HepG2 (cell line): Measurements from ENCODE around the gene OTOGL. TPM values are rescaled to one million over a fixed set of nuclear protein-coding genes. Genes with fewer than 3 reads are reported as not detected.

Experiments
- ATAC-seq: fragments of 200-7000 bp; cut with Tn5 transposase; 3 replicates; pipeline ENCODE4 v1.9.1; 2020; ENCODE audit warnings: mild to moderate bottlenecking, moderate library complexity
- BruUV-seq: library from RNA; stranded (reverse); fragments of 400-500 nt; replicated peaks from 2 replicates; lab custom pipeline; 2021; lab: Mats Ljungman, UMichigan
- CTCF ChIA-PET: fragments of 300-600 bp; formaldehyde crosslinking; extraction: SDS; loops from one replicate; lab custom pipeline; 2021; ENCODE audit warnings: low total read pairs, inconsistent platforms, low intra/inter-chr PET ratio; lab: Yijun Ruan, JAX
- POLR2A ChIA-PET: fragments of 350-600 bp; sonication (Branson Sonifier 250); formaldehyde crosslinking; loops from one replicate; lab custom pipeline; 2020; ENCODE audit warnings: antibody characterized with exemption, inconsistent platforms; lab: Yijun Ruan, JAX
- DNase-seq: peaks from one replicate; pipeline ENCODE4 v3.0.0-alpha.2; 2015; ENCODE audit warnings: low spot score
- FAIRE-seq: peaks from 3 replicates; lab custom pipeline; 2011; peaks lifted over from hg19 to GRCh38; lab: Jason Lieb, UNC
- H2AFZ ChIP-seq: one replicate; pipeline ENCODE4 v1.6.1; 2011; ENCODE audit warnings: low read length, inconsistent platforms
- H3K27ac ChIP-seq: fragments of 300-600 bp; 3 replicates; pipeline ENCODE4 v1.8.0; 2011; ENCODE audit warnings: mixed run types, mild to moderate bottlenecking, mixed read lengths, low read length, inconsistent platforms; ENCODE audit not compliant: insufficient read depth; ENCODE audit errors: extremely low read length
- H3K27me3 ChIP-seq, 2 experiments: fragments of 200-600 bp in 1 of 2; 2 replicates in 1 of 2; 3 replicates in 1 of 2; pipeline versions ENCODE4 v1.6.0 to v1.8.0; 2011; ENCODE audit warnings: low read length in 2 of 2, mild to moderate bottlenecking in 2 of 2, moderate library complexity in 2 of 2, inconsistent platforms in 1 of 2; ENCODE audit not compliant: insufficient read depth in 2 of 2, control insufficient read depth in 1 of 2
- H3K36me3 ChIP-seq, 2 experiments: fragments of 200-600 bp in 1 of 2; replicated peaks in 1 of 2; 2 replicates in 1 of 2; 3 replicates in 1 of 2; pipeline versions ENCODE4 v1.5.1 to v1.8.0; 2011; ENCODE audit warnings: low read length in 2 of 2, inconsistent platforms in 1 of 2; ENCODE audit not compliant: insufficient read depth in 2 of 2, control insufficient read depth in 1 of 2
- H3K4me1 ChIP-seq: 2 replicates; pipeline ENCODE4 v1.5.1; 2012; ENCODE audit warnings: low read length, inconsistent platforms; ENCODE audit not compliant: insufficient read depth
- H3K4me2 ChIP-seq: 2 replicates; pipeline ENCODE4 v1.6.0; 2011; ENCODE audit warnings: low read depth, low read length, inconsistent platforms
- H3K4me3 ChIP-seq, 3 experiments: fragments of 200-600 bp in 1 of 3; sonication (generic), shearing (Covaris generic) in 1 of 3; replicated peaks in 1 of 3; 2 replicates each; pipeline ENCODE4 v1.5.1; 2011 to 2016; ENCODE audit warnings: low read length in 3 of 3, inconsistent platforms in 2 of 3, low read depth in 2 of 3, mild to moderate bottlenecking in 2 of 3, control low read depth in 1 of 3, mixed read lengths in 1 of 3; ENCODE audit not compliant: insufficient read depth in 1 of 3
- H3K79me2 ChIP-seq: one replicate; pipeline ENCODE4 v1.6.1; 2011; ENCODE audit warnings: low read length, inconsistent platforms; ENCODE audit not compliant: insufficient read depth
- H3K9ac ChIP-seq: 2 replicates; pipeline ENCODE4 v1.6.0; 2011; ENCODE audit warnings: mild to moderate bottlenecking, low read depth, low read length, inconsistent platforms; ENCODE audit not compliant: insufficient read depth
- H3K9me3 ChIP-seq: 2 replicates; pipeline ENCODE4 v1.5.1; 2012; ENCODE audit warnings: mild to moderate bottlenecking, low read length
- H4K20me1 ChIP-seq: 2 replicates; pipeline ENCODE4 v1.6.0; 2011; ENCODE audit warnings: inconsistent platforms, mild to moderate bottlenecking, low read length, moderate library complexity; ENCODE audit not compliant: insufficient read depth
- CBX2 ChIP-seq, 2 experiments: fragments of 200-600 bp in 1 of 2; sonication (generic); formaldehyde crosslinking in 1 of 2; IDR thresholded peaks; 2 replicates each; pipeline versions ENCODE4 v1.7.0 to v1.8.1; 2018 to 2022; ENCODE audit warnings: low read depth in 2 of 2, low read length in 1 of 2, mild to moderate bottlenecking in 1 of 2, missing genetic modification reagents in 1 of 2
- EHMT2 ChIP-seq: fragments of 200-600 bp; sonication (generic); IDR thresholded peaks from 2 replicates; pipeline ENCODE4 v1.7.0; 2017; ENCODE audit warnings: antibody characterized with exemption, low read depth, low read length, borderline replicate concordance
- RFX1 ChIP-seq: fragments of 450-650 bp; IDR thresholded peaks from 2 replicates; pipeline ENCODE4 v1.6.1; 2017
- WGBS: methylation state at CpG from one replicate; pipeline ENCODE4 v1.1.6; 2017; ENCODE audit warnings: low lambda C conversion rate; 5-methylcytosine and 5-hydroxymethylcytosine counted together
- in situ Hi-C: cut with HindIII; loops from 2 replicates; pipeline ENCODE4 v1.10.0; 2017; ENCODE audit warnings: low pct_unique_long_range_greater_than_20kb; ENCODE audit not compliant: extremely low pct_ligation_motif_present
- intact Hi-C: fragments of 100-400 bp; cut with micrococcal nuclease; formaldehyde crosslinking; loops from one replicate; pipeline ENCODE4 v1.10.0; 2022; ENCODE audit not compliant: unreplicated experiment
- polyA plus RNA-seq, 8 experiments: library from polyadenylated mRNA; depleted of rRNA in 3 of 8; stranded (reverse) in 7 of 8; unstranded in 1 of 8; fragments of >200 nt; fragmentation: Illumina TruSeq in 4 of 8; extraction: Trizol in 4 of 8; gene quantifications; 2 replicates each; pipeline versions ENCODE4 v1.2.1 to v1.2.3, GENCODE V29; 2011 to 2016; ENCODE audit warnings: low read depth in 4 of 8, missing spikeins in 1 of 8, mixed read lengths in 1 of 8; ENCODE audit not compliant: insufficient read depth in 1 of 8
- total RNA-seq, 5 experiments: library from RNA; depleted of rRNA; stranded (reverse); fragments of >200 nt; fragmentation: Illumina TruSeq; extraction: Trizol; gene quantifications; 2 replicates each; pipeline ENCODE4 v1.2.3, GENCODE V29; 2016; ENCODE audit warnings: low read depth in 1 of 5
- TF ChIP-seq, protein P1 (sequence below): sonication (generic); formaldehyde crosslinking; IDR thresholded peaks from 2 replicates; pipeline ENCODE4 v1.8.0; 2022; ENCODE audit warnings: mild to moderate bottlenecking, missing genetic modification reagents, borderline replicate concordance
- TF ChIP-seq, protein P2 (sequence below): sonication (generic); formaldehyde crosslinking; IDR thresholded peaks from 2 replicates; pipeline ENCODE4 v1.5.1; 2020; ENCODE audit warnings: mild to moderate bottlenecking, missing genetic modification reagents, borderline replicate concordance

The OTOGL gene
- total and polyA plus RNA-seq, 2 of the 13 experiments (the other 11 are each of a cell fraction or from before 2014, with no cell fraction given) = not detected

DNA sequence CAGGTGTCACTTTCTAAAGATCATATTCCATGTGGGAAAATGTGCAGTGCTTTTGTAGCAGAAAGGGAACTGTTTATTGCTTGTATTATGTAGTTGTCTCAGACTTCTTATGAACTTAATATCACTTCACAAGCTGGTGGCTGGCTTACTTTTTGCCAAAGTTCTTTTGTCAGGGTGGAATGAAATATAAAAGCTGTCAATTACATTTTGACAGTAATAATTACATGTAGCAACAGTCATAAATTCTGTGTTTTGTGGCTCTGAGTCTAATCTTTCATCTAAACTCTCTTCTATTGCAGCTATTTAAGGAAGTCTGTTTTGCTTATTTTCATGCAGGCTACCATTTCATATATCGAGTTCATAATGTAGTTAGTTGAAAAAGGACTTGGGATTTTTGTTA, 106.6 kb downstream of the OTOGL start:
- CTCF ChIA-PET = no interaction called here
- Histone ChIP-seq H3K36me3 (no peaks in the 10 kb centered on the region), H3K4me3 (no peak overlapping the region), H3K4me2 (no peak overlapping the region), H3K9me3 (no peaks in the 10 kb centered on the region), H3K27me3 (no peaks in the 10 kb centered on the region), H4K20me1 (no peaks in the 10 kb centered on the region; the same call in 1 of the 2 replicates), H3K4me1 (no peaks in the 10 kb centered on the region), H3K27ac (no peak overlapping the region), H3K9ac (no peak overlapping the region), H2AFZ (no peak overlapping the region), H3K79me2 (no peaks in the 10 kb centered on the region)
- no peak for FAIRE-seq
- POLR2A ChIA-PET = no interaction called here
- 0% methylated on average over 1 of the region's 1 CpG for WGBS
- DNase-seq = no peak
- intact Hi-C loops = no loop called here
- ATAC-seq = no peak
- TF ChIP-seq, protein P1, sequence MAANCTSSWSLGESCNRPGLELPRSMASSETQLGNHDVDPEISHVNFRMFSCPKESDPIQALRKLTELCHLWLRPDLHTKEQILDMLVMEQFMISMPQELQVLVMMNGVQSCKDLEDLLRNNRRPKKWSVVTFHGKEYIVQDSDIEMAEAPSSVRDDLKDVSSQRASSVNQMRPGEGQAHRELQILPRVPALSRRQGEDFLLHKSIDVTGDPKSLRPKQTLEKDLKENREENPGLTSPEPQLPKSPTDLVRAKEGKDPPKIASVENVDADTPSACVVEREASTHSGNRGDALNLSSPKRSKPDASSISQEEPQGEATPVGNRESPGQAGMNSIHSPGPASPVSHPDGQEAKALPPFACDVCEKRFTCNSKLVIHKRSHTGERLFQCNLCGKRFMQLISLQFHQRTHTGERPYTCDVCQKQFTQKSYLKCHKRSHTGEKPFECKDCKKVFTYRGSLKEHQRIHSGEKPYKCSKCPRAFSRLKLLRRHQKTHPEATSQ (CRISPR knock-in tag) = no peak
- TF ChIP-seq, protein P2, sequence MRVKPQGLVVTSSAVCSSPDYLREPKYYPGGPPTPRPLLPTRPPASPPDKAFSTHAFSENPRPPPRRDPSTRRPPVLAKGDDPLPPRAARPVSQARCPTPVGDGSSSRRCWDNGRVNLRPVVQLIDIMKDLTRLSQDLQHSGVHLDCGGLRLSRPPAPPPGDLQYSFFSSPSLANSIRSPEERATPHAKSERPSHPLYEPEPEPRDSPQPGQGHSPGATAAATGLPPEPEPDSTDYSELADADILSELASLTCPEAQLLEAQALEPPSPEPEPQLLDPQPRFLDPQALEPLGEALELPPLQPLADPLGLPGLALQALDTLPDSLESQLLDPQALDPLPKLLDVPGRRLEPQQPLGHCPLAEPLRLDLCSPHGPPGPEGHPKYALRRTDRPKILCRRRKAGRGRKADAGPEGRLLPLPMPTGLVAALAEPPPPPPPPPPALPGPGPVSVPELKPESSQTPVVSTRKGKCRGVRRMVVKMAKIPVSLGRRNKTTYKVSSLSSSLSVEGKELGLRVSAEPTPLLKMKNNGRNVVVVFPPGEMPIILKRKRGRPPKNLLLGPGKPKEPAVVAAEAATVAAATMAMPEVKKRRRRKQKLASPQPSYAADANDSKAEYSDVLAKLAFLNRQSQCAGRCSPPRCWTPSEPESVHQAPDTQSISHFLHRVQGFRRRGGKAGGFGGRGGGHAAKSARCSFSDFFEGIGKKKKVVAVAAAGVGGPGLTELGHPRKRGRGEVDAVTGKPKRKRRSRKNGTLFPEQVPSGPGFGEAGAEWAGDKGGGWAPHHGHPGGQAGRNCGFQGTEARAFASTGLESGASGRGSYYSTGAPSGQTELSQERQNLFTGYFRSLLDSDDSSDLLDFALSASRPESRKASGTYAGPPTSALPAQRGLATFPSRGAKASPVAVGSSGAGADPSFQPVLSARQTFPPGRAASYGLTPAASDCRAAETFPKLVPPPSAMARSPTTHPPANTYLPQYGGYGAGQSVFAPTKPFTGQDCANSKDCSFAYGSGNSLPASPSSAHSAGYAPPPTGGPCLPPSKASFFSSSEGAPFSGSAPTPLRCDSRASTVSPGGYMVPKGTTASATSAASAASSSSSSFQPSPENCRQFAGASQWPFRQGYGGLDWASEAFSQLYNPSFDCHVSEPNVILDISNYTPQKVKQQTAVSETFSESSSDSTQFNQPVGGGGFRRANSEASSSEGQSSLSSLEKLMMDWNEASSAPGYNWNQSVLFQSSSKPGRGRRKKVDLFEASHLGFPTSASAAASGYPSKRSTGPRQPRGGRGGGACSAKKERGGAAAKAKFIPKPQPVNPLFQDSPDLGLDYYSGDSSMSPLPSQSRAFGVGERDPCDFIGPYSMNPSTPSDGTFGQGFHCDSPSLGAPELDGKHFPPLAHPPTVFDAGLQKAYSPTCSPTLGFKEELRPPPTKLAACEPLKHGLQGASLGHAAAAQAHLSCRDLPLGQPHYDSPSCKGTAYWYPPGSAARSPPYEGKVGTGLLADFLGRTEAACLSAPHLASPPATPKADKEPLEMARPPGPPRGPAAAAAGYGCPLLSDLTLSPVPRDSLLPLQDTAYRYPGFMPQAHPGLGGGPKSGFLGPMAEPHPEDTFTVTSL (CRISPR knock-in tag) = no peak
- TF ChIP-seq EHMT2 = no peak
- no peak for TF ChIP-seq CBX2 (IDR thresholded peaks at IDR 0.05; ENCODE audit: low read depth, low read length)
- no peak for TF ChIP-seq CBX2 (CRISPR knock-in tag; IDR thresholded peaks at IDR 0.05; ENCODE audit: low read depth)
- no peak for TF ChIP-seq RFX1
- BruUV-seq = no TSS peak
- in situ Hi-C loops = no loop called here
